Lower lobe of right lung (tissue), 2 donors: Measurements from ENCODE around the gene COX5B. TPM values are rescaled to one million over a fixed set of nuclear protein-coding genes. Genes with fewer than 3 reads are reported as not detected.

Experiments
- ATAC-seq, 2 donors: fragments of 200-7000 bp; cut with Tn5 transposase; one replicate each; pipeline ENCODE4 v1.9.1; 2020 to 2022; ENCODE audit warnings: mild to moderate bottlenecking in 2 of 2, moderate library complexity in 2 of 2
- DNase-seq: peaks from one replicate; pipeline ENCODE4 v3.0.0-alpha.2; 2020
- H3K27ac ChIP-seq: fragments of 200-600 bp; one replicate; pipeline ENCODE4 v1.8.0; 2022
- H3K27me3 ChIP-seq: fragments of 200-600 bp; one replicate; pipeline ENCODE4 v1.8.0; 2022; ENCODE audit warnings: low read depth
- H3K36me3 ChIP-seq: fragments of 200-600 bp; one replicate; pipeline ENCODE4 v1.8.0; 2022; ENCODE audit warnings: mild to moderate bottlenecking
- H3K4me1 ChIP-seq: fragments of 200-600 bp; one replicate; pipeline ENCODE4 v1.8.0; 2022
- H3K4me3 ChIP-seq: fragments of 200-600 bp; one replicate; pipeline ENCODE4 v1.8.0; 2022; ENCODE audit warnings: mild to moderate bottlenecking
- H3K9me3 ChIP-seq: fragments of 200-600 bp; one replicate; pipeline ENCODE4 v1.8.0; 2022
- CTCF ChIP-seq: fragments of 200-600 bp; IDR thresholded peaks from one replicate; pipeline ENCODE4 v1.8.0; 2022; ENCODE audit warnings: antibody characterized with exemption, mild to moderate bottlenecking
- intact Hi-C: fragments of 100-400 bp; cut with DNase I; formaldehyde crosslinking; loops from one replicate; pipeline ENCODE4 v1.11.0; 2022
- total RNA-seq: library from RNA; stranded (reverse); fragmentation: NEBNext Ultra II Directional; extraction: Animal tissue kit (Norgen Biotek cat#: 25700); gene quantifications from one replicate; pipeline ENCODE4 v1.2.1, GENCODE V29; 2021
- donor health status: DM: no; HTN: yes; CAD: no; lungs with severe emphysema.

Gene COX5B
- total RNA-seq, 1 donor from 2014 or later = 164 TPM

DNA sequence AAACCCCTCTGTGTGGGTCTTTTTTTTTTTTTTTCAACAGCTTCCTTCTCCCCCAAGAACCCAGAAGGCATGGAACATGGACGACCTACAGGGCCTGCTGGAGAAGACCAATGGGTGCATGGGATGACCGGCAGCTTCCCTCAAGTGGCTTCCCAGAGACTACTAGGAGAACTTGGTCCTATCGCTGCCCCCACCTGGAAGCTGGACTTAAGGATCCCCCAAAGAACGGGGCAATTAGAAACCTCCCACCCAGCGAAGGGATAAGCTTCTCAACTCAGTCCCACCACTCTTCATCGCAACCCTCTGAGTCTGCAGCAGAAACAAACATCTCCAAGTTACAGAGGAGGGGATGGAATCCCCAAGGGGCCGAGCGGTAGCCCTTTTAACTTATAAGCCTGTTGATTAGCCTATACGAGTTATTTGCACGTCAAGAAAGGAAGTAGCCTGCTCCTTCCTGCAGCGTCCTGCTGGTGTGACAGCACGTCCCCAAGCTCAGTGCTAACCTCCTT lies 16.6 kb downstream of the COX5B start:
- H3K4me1 ChIP-seq = peaks cover 33% of the 10 kb centered on the region
- ATAC-seq (no peak), DNase-seq (no peak)
- H3K9me3 ChIP-seq = no peaks in the 10 kb centered on the region
- H3K36me3 ChIP-seq = peaks cover 30% of the 10 kb centered on the region
- H3K27me3 ChIP-seq = no peaks in the 10 kb centered on the region
- peak overlapping the region; percentile 79 for H3K4me3 ChIP-seq
- intact Hi-C loops = no loop called here
- TF ChIP-seq CTCF = no peak
- peak overlapping the region; percentile 93 for H3K27ac ChIP-seq

DNA sequence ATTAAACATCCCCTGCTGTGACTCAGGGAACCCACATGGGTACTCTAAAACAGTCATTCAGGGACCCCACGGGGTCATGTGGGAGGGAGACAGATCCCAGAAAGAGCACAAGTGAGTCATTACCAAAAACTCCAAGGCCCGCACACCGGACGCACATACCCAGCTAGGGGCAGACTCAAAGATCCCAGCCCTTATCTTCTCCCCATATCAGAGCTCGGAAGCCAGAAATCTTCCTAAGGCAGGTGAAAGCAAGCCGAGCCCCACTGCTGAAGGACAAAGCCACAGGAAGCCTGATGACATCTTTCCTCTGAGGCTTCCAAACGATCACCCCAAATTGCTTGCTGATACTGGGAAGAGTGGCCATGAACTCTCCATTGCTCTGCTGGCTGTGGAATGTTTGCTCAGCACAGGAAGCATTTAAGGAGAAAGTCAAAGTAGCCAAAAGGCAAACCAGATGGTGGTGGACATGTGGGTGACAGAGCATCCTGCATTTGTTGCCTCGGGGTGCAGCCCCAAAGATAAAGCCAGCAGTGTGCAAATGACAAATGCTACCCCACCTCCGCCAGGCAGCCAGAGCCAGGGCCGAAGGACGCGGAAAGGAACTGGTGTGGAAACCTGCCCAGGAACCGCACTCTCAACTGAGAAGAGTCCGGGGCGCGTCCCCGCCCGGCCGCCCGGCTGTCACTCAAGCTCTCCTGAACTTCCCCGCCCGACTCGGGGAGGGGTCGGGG lies 17.2 kb downstream of the COX5B start:
- DNase-seq (peak; percentile 89), ATAC-seq (peak; percentile 71 to 72)
- Histone ChIP-seq H3K9me3 (no peaks in the 10 kb centered on the region), H3K36me3 (peaks cover 24% of the 10 kb centered on the region), H3K27me3 (no peaks in the 10 kb centered on the region), H3K4me1 (peaks cover 33% of the 10 kb centered on the region), H3K27ac (peak overlapping the region; percentile 93), H3K4me3 (peak overlapping the region; percentile 79)
- no peak for TF ChIP-seq CTCF
- intact Hi-C loops = no loop called here

GRCh38 chr2:97663626-97663961 lies 17.7 kb downstream of the COX5B start:
- no peak for TF ChIP-seq CTCF
- DNase-seq (no peak), ATAC-seq (no peak)
- intact Hi-C loops = no loop called here
- peaks cover 18% of the 10 kb centered on the region for H3K36me3 ChIP-seq
- no peaks in the 10 kb centered on the region for H3K27me3 ChIP-seq
- H3K27ac ChIP-seq = peak overlapping the region; percentile 93
- H3K4me3 ChIP-seq = peak overlapping the region; percentile 79
- H3K9me3 ChIP-seq = no peaks in the 10 kb centered on the region
- H3K4me1 ChIP-seq = peaks cover 33% of the 10 kb centered on the region

- intact Hi-C loops = no loop called here
- Histone ChIP-seq H3K4me1 (peaks cover 33% of the 10 kb centered on the region), H3K9me3 (no peaks in the 10 kb centered on the region), H3K36me3 (peaks cover 13% of the 10 kb centered on the region), H3K27ac (peak within 1 kb of the TSS; percentile 93), H3K27me3 (no peaks in the 10 kb centered on the region), H3K4me3 (peak within 1 kb of the TSS; percentile 79)
- peak; percentile 57 for TF ChIP-seq CTCF
- DNase-seq = peak; percentile 98
- peak; percentile 96 to 98 for ATAC-seq
Observed at GRCh38 chr2:97663962-97664635, 18.2 kb downstream of the COX5B start, which contains the start of gene ACTR1B. Gene ACTR1B, minus strand, starts transcription at chr2:97664044. Its CDS starts 154 bp downstream, at chr2:97663890.

GRCh38 chr2:97664636-97664970 lies 18.7 kb downstream of the COX5B start:
- no peaks in the 10 kb centered on the region for H3K27me3 ChIP-seq
- no peak for ATAC-seq

More at GRCh38 chr2:97664636-97664970, 18.7 kb downstream of the COX5B start:
- Histone ChIP-seq H3K36me3 (peaks cover 8% of the 10 kb centered on the region), H3K9me3 (no peaks in the 10 kb centered on the region), H3K27ac (peak overlapping the region; percentile 93), H3K4me1 (peaks cover 33% of the 10 kb centered on the region), H3K4me3 (peak overlapping the region; percentile 79)
- no peak for DNase-seq
- intact Hi-C loops = no loop called here
- no peak for TF ChIP-seq CTCF
